SK-N-SH (cell line): ENCODE measurements around the gene CDH16.

Source experiments
- CTCF ChIP-seq: fragments of 200-600 bp; sonication (generic); IDR thresholded peaks from 2 replicates; pipeline ENCODE4 v1.6.1; 2017; ENCODE audit warnings: antibody characterized with exemption, mild to moderate bottlenecking, moderate library complexity
- JUND ChIP-seq: IDR thresholded peaks from 2 replicates; pipeline ENCODE4 v1.4.0; 2012
- TAF1 ChIP-seq: IDR thresholded peaks from 2 replicates; pipeline ENCODE4 v1.6.1; 2012; ENCODE audit warnings: low read depth, mild to moderate bottlenecking, low read length, moderate library complexity, borderline replicate concordance

- TF ChIP-seq CTCF (no peak), JUND (no peak), TAF1 (no peak)
These were observed 29.8 kb downstream of the CDH16 start for GRCh38 chr16:66888647-66889615.
